Upper lobe of right lung (tissue), 1 donor: ENCODE results near the gene SMPD1. TPM values are rescaled to one million over a fixed set of nuclear protein-coding genes. Genes with fewer than 3 reads are reported as not detected.

Source experiments
- ATAC-seq: fragments of 200-7000 bp; cut with Tn5 transposase; one replicate; pipeline ENCODE4 v1.9.1; 2020; ENCODE audit warnings: mild to moderate bottlenecking, moderate library complexity
- DNase-seq: peaks from one replicate; pipeline ENCODE4 v3.0.0-alpha.2; 2020
- H3K27ac ChIP-seq: fragments of 200-600 bp; one replicate; pipeline ENCODE4 v1.8.0; 2022
- H3K27me3 ChIP-seq: fragments of 200-600 bp; one replicate; pipeline ENCODE4 v1.8.0; 2022; ENCODE audit warnings: mild to moderate bottlenecking
- H3K36me3 ChIP-seq: fragments of 200-600 bp; one replicate; pipeline ENCODE4 v1.8.0; 2022
- H3K4me1 ChIP-seq: fragments of 200-600 bp; one replicate; pipeline ENCODE4 v1.8.0; 2022
- H3K4me3 ChIP-seq: fragments of 200-600 bp; one replicate; pipeline ENCODE4 v1.8.0; 2022; ENCODE audit warnings: mild to moderate bottlenecking
- H3K9me3 ChIP-seq: fragments of 200-600 bp; one replicate; pipeline ENCODE4 v1.8.0; 2022
- intact Hi-C: fragments of 100-400 bp; cut with DNase I; formaldehyde crosslinking; loops from one replicate; pipeline ENCODE4 v1.11.0; 2022
- total RNA-seq: library from RNA; stranded (reverse); fragmentation: NEBNext Ultra II Directional; extraction: Animal tissue kit (Norgen Biotek cat#: 25700); gene quantifications from one replicate; pipeline ENCODE4 v1.2.1, GENCODE V29; 2021
- TF ChIP-seq, protein P1 (sequence below): fragments of 200-600 bp; IDR thresholded peaks from one replicate; pipeline ENCODE4 v1.8.0; 2022; ENCODE audit warnings: antibody characterized with exemption
- donor health status: DM: no; HTN: yes; CAD: no; lungs with severe emphysema.

Gene SMPD1
- total RNA-seq, 1 donor from 2014 or later, result 51.9 TPM

DNA sequence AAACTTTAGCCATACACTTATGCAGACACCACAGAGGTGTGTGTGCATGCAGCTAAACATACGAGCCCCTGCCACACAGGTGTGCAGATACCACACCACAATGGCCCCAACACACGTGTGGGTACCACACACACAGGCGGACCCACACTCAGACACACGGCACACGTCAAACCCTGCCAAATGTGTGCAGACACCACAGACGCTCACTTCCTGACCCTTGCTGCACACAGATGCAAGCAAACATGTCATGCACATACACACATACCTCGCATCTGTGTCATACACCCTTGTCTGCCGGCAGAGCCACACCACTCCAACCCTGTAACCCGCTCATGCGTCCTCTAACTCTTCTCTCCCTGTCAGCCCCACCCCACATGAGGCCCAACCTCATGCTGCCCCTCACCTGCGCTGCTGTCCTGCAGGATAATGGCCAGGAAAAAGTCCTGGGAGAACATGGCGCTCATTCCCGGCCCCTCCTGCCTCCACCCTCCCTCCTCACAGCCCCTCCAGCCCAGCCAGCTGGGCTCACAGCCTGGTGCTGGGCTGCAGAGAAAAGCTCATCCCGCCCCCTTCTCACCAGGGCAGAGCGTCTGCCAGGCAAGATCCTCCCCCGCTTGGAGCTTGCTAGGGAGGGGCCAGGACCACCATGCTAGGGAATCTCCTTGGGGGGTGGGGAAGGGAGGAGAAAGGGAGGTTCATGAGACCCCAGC lies 14.2 kb downstream of the SMPD1 start:
- intact Hi-C loops, result no loop called here
- Histone ChIP-seq H3K4me3 (no peak overlapping the region), H3K4me1 (no peaks in the 10 kb centered on the region), H3K36me3 (peaks cover 16% of the 10 kb centered on the region), H3K27me3 (no peaks in the 10 kb centered on the region), H3K27ac (peak overlapping the region; percentile 3), H3K9me3 (no peaks in the 10 kb centered on the region)
- ATAC-seq (peak; percentile 3), DNase-seq (no peak)
- TF ChIP-seq, protein P1, sequence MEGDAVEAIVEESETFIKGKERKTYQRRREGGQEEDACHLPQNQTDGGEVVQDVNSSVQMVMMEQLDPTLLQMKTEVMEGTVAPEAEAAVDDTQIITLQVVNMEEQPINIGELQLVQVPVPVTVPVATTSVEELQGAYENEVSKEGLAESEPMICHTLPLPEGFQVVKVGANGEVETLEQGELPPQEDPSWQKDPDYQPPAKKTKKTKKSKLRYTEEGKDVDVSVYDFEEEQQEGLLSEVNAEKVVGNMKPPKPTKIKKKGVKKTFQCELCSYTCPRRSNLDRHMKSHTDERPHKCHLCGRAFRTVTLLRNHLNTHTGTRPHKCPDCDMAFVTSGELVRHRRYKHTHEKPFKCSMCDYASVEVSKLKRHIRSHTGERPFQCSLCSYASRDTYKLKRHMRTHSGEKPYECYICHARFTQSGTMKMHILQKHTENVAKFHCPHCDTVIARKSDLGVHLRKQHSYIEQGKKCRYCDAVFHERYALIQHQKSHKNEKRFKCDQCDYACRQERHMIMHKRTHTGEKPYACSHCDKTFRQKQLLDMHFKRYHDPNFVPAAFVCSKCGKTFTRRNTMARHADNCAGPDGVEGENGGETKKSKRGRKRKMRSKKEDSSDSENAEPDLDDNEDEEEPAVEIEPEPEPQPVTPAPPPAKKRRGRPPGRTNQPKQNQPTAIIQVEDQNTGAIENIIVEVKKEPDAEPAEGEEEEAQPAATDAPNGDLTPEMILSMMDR, result no peak

DNA sequence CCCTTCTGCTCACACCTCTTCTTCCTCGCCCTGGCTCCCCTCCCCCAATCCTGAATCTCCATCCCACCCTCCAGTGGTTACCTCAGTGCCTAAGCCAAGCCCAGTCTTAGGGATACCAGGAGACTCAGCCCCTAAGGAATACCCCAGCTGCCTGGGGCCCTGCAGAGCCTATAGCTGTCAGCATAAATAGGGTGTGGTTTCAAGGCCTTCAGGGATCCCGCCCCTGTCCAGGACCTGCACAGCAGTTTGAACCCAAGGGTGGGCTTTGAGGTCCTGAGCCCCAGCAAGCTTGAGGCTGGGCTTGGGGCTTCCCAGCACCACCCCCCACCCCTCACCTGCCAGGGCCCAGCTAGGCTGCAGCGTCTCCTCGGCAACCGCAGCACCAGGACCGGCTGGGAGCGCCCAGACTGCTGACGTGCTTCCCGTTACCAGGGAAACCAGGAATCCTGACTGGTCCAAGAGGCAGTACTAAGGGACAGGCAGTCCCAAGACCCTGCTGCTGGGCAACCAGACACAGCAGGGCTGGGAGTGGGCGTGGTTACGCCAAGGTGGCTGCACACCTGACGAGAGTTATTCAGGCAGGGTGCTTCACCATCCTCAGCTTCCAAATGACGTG lies 14.9 kb downstream of the SMPD1 start:
- DNase-seq (no peak), ATAC-seq (peak; percentile 33)
- H3K9me3 ChIP-seq, result no peaks in the 10 kb centered on the region
- TF ChIP-seq, protein P1, result no peak
- no peaks in the 10 kb centered on the region for H3K27me3 ChIP-seq
- intact Hi-C loops, result no loop called here
- no peak overlapping the region for H3K27ac ChIP-seq
- peaks cover 23% of the 10 kb centered on the region for H3K36me3 ChIP-seq
- no peak overlapping the region for H3K4me3 ChIP-seq
- H3K4me1 ChIP-seq, result no peaks in the 10 kb centered on the region

DNA sequence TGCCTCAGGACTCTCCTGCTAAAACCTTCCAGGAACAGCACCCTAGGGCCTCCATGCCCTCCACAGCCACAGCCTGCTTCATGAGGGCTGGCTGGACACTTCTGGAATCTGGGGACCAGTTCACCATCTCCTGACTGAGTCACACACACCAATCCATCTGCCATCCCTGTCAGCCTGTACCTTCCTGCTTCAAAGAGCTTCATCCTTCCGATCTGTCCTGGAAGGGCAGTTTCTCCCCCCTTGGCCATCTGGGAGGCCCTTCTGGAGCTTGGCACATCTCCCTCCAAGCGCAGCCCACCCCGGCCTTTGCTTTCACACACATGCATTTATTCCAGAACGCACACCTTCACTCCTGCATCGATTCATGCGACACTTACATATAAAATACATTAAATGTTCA lies 15.6 kb downstream of the SMPD1 start:
- H3K4me3 ChIP-seq, result no peak overlapping the region
- intact Hi-C loops, result no loop called here
- no peaks in the 10 kb centered on the region for H3K9me3 ChIP-seq
- DNase-seq (no peak), ATAC-seq (no peak)
- peaks cover 24% of the 10 kb centered on the region for H3K36me3 ChIP-seq
- no peaks in the 10 kb centered on the region for H3K4me1 ChIP-seq
- no peak overlapping the region for H3K27ac ChIP-seq
- TF ChIP-seq, protein P1, result no peak
- no peaks in the 10 kb centered on the region for H3K27me3 ChIP-seq

DNA sequence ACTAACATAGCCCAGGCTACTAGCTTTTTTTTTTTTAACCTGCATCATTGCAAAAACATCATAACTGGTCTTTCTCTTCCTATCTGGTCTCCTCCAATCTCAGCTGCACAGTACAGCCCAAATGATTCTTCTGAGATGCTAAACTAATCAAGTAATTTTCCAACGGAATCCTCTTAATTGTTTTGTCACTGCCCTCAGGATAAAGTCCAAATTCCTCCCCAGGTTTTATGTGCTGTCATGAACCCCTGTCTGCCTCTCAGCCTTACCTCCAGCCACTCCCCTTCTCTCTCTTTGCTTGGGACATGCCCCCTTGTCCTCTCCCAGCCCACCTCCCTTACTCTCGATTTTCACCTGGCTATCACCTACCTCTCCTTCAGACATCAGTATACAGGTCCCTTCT lies 16.1 kb downstream of the SMPD1 start:
- Histone ChIP-seq H3K9me3 (no peaks in the 10 kb centered on the region), H3K27ac (no peak overlapping the region), H3K4me3 (no peak overlapping the region), H3K36me3 (peaks cover 22% of the 10 kb centered on the region), H3K4me1 (no peaks in the 10 kb centered on the region), H3K27me3 (no peaks in the 10 kb centered on the region)
- TF ChIP-seq, protein P1, result no peak
- DNase-seq, result no peak
- ATAC-seq, result no peak
- intact Hi-C loops, result no loop called here

DNA sequence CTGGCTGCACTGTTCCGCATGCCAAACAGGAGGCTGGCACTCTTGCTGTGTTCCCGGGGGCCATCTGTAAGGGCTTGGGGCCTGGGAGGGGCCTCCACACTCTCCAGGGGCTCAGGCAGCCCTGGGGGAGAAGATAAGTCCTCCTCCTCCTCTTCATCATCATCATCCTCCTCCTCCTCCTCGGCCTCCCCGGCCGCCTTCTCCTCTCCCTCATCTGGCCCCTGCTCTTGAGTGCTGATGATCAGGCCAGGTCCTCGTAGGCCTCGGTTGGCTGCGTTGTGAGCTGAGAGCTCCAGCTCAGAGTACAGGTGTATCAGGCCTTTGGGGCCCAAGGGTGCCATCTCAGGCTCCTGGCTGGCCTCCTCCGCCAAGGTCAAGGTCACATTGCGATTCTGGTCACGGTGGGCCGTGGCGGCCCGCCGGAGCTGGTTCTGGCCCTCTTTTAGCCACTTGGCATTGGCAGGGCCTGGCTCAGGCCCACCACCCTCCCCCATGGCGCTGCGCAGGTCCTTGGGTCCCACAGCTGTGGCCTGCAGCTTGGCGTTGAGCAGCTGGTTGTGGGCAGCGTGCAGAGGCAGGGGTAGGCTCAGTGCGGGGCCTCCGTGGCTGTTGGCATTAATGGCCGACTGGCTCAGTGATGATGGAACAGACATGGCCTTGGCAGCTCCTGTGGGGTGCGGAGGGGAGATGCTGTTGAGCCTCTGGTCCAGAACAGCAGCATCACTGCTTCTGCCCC lies 20.6 kb downstream of the SMPD1 start:
- no peak for DNase-seq
- no peaks in the 10 kb centered on the region for H3K4me1 ChIP-seq
- no peaks in the 10 kb centered on the region for H3K9me3 ChIP-seq
- no peak overlapping the region for H3K27ac ChIP-seq
- TF ChIP-seq, protein P1, result no peak
- no peaks in the 10 kb centered on the region for H3K27me3 ChIP-seq
- intact Hi-C loops, result no loop called here
- H3K4me3 ChIP-seq, result no peak overlapping the region
- peaks cover 22% of the 10 kb centered on the region for H3K36me3 ChIP-seq
- no peak for ATAC-seq
